SJSA1 (cell line): ENCODE measurements around the gene PI4KB. TPM values are rescaled to one million over a fixed set of nuclear protein-coding genes. Genes with fewer than 3 reads are reported as not detected.

Source experiments
- DNase-seq, 2 experiments: peaks; one replicate each; pipeline ENCODE4 v3.0.0-alpha.2; 2015 to 2020; ENCODE audit warnings: low spot score in 2 of 2, low read depth in 1 of 2
- H3K27ac ChIP-seq: fragments of 250-450 bp; sonication (Bioruptor Pico); 2 replicates; pipeline ENCODE4 v1.5.1; 2020; ENCODE audit warnings: mild to moderate bottlenecking, moderate library complexity
- H3K27me3 ChIP-seq: fragments of 250-450 bp; sonication (Bioruptor Pico); replicated peaks from 2 replicates; pipeline ENCODE4 v1.5.1; 2020; ENCODE audit warnings: mild to moderate bottlenecking, moderate library complexity
- H3K36me3 ChIP-seq: fragments of 250-450 bp; sonication (Bioruptor Pico); 2 replicates; pipeline ENCODE4 v1.5.1; 2020; ENCODE audit warnings: mild to moderate bottlenecking
- H3K4me1 ChIP-seq: fragments of 250-450 bp; sonication (Bioruptor Pico); replicated peaks from 2 replicates; pipeline ENCODE4 v1.6.1; 2021; ENCODE audit warnings: mild to moderate bottlenecking
- H3K4me3 ChIP-seq: fragments of 250-450 bp; sonication (Bioruptor Pico); 2 replicates; pipeline ENCODE4 v1.5.1; 2020; ENCODE audit warnings: mild to moderate bottlenecking
- H3K9me3 ChIP-seq: fragments of 250-450 bp; sonication (Bioruptor Pico); replicated peaks from 2 replicates; pipeline ENCODE4 v1.5.1; 2020; ENCODE audit warnings: mild to moderate bottlenecking
- total RNA-seq: library from RNA; depleted of rRNA; stranded (reverse); fragments of >200 nt; shearing (Covaris generic); gene quantifications from 2 replicates; pipeline ENCODE4 v1.2.3, GENCODE V29; 2014; rRNA removed

PI4KB gene
- 30.5 and 60.4 TPM in 2 replicates for total RNA-seq

- peaks cover 41% of the 10 kb centered on the region for H3K36me3 ChIP-seq
- no peaks in the 10 kb centered on the region for H3K27me3 ChIP-seq
- no peaks in the 10 kb centered on the region for H3K9me3 ChIP-seq
- peak within 1 kb of the TSS; percentile 98 for H3K27ac ChIP-seq
- peaks cover 34% of the 10 kb centered on the region for H3K4me1 ChIP-seq
- peak; percentile 96 to 99 for DNase-seq
- peak within 1 kb of the TSS; percentile 55 for H3K4me3 ChIP-seq
Measured at GRCh38 chr1:151327223-151327902, at the start of gene PI4KB. TSS of gene PI4KB (minus strand) at chr1:151327416. CDS start at chr1:151316481, 10,935 bp downstream.

DNA sequence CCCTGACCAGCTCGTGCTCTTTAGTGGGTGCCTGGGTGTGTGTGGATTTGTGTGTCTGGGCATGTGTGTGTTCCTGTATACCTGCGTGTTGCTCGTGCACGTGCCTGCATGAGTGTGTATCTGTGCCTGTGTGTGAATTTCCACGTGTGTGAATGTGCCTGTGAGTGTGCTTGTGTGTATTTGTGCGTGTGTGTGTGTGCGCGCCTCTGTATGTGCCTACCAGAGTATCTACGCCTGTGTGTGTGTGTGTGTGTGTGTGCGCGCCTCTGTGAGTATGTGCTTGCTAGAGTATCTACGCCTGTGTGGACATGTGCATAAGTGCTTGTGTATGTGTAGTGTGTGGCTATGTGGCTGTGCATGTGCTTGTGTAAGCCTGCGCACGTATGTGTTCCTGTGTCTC lies 46.0 kb upstream of the PI4KB start:
- H3K36me3 ChIP-seq = no peaks in the 10 kb centered on the region
- DNase-seq = no peak
- peaks cover 17% of the 10 kb centered on the region for H3K4me1 ChIP-seq
- no peak overlapping the region for H3K27ac ChIP-seq
- H3K9me3 ChIP-seq = no peaks in the 10 kb centered on the region
- no peak overlapping the region for H3K4me3 ChIP-seq
- H3K27me3 ChIP-seq = no peaks in the 10 kb centered on the region

DNA sequence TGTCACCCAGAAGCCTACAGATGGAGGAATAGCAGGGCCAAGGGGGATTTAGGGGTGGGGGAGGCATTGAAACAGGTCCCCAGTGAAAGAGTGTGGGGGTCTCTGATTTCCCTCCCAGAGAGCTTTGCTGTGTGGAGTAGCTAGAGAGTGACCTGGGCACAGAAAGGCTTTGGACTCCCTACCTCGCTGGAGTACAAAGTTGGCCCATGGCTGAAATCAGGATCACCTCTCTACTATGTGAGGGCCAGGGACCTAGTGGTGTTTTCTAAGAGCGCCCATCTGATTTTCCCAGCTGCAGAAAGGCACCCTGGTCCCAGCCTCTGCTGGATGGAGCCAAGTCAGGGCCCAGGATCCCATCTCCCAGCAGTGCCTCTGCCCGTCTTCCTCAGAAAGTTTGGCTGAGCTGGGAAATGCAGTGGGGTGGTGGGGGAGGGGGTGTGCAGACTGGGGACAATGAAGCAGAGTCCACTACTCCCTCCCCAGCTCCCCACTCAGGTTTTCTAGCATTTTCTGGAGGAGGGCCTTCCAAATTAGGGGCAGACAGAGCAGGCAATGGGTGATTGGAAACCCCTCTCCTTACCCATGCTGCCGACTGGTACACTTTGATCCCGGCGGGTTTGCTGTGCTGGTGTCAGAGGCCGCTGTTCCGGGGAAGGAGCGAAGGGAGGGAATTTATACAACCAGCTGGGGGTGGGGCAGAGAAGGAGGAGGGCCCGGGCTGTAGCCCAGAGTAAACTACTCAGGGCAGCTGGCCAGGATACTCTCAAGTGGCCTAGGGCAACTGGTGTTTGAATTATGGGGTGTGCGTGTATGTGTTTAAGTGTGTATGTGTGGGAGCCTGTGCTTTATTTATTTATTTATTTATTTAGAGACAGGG lies 45.1 kb upstream of the PI4KB start, which contains the start of gene SELENBP1:
TSS of gene SELENBP1 (minus strand) at position 648 of the 877 bp plus-strand sequence. CDS start at position 584, 64 bp downstream.
- peaks cover 17% of the 10 kb centered on the region for H3K4me1 ChIP-seq
- H3K27me3 ChIP-seq = no peaks in the 10 kb centered on the region
- no peaks in the 10 kb centered on the region for H3K9me3 ChIP-seq
- peak; percentile 76 to 79 for DNase-seq
- no peaks in the 10 kb centered on the region for H3K36me3 ChIP-seq
- peak within 1 kb of the TSS; percentile 34 for H3K4me3 ChIP-seq
- no peak within 1 kb of the TSS for H3K27ac ChIP-seq

DNA sequence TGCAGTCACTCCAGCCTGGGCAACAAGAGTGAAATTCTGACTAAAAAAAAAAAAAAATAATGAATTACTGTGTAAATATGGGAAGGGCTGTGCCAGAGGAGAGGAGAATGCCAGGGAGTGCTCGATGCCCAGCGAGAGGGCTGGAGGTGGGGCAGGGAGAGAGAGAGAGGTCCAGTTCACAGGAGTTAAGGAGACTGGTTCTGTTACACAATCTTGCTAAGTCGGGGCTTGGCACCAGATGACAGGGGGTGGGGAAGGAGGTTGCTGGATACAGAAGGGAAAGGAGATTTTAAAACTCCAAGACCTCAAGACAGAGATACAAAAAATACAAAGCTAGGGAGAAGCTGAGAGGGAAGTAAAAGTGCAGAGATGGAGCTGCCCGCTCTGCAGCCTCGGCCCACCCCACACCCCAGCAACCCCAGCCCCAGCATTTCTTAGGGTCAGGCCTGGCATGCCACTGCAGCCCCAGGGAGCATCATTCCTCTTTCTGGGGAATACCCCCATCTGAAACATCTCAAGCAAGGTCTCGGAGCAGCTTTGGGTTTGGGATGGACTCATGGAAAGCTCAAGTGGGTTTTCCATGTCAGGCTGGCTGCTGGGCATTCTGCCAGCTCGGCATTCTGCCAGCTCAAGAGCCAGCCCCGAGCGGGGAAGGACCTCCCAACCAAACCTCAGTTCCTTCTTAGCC lies 44.3 kb upstream of the PI4KB start:
- DNase-seq = peak in 1 of 2 experiments; percentile 54
- no peak overlapping the region for H3K27ac ChIP-seq
- no peaks in the 10 kb centered on the region for H3K9me3 ChIP-seq
- H3K4me3 ChIP-seq = peak overlapping the region; percentile 34
- no peaks in the 10 kb centered on the region for H3K27me3 ChIP-seq
- peaks cover 17% of the 10 kb centered on the region for H3K4me1 ChIP-seq
- H3K36me3 ChIP-seq = peaks cover 3% of the 10 kb centered on the region

DNA sequence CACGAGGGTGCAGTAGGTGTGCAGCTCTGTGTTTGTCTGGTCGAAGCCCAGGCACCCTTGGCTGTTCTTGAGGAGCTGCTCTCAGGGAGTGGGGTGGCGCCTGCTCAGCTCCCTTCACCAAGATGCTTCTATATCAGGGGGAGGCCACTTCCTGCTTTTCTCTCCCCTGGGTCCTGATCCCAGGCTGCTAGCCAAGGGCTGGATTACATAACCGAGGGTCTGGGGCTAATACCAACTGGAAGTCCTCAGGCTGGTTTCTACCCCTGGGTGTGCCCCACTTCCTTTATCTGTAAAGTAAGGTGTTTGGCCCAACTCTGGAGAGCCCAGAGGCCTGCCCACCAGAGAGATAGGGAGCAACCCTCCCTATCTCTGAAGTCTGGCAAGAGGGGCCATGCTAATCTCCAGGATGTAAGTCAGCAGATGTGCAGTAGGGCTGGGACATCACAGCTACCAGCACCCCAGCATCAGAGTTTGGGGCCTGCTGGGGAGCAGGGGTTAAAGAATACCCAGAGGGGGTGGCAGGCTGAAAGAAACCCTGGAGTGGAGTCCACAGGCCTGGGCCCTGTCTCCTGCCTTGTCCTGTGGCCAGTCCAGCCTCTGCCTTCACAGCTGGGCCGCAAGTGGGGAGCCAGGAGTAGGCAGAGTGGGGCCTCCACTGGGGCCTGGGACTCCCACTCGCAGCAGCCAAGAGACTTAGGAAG lies 43.1 kb upstream of the PI4KB start:
- H3K4me1 ChIP-seq = peaks cover 17% of the 10 kb centered on the region
- H3K4me3 ChIP-seq = no peak overlapping the region
- no peaks in the 10 kb centered on the region for H3K9me3 ChIP-seq
- H3K36me3 ChIP-seq = peaks cover 6% of the 10 kb centered on the region
- DNase-seq = no peak
- no peak overlapping the region for H3K27ac ChIP-seq
- no peaks in the 10 kb centered on the region for H3K27me3 ChIP-seq

DNA sequence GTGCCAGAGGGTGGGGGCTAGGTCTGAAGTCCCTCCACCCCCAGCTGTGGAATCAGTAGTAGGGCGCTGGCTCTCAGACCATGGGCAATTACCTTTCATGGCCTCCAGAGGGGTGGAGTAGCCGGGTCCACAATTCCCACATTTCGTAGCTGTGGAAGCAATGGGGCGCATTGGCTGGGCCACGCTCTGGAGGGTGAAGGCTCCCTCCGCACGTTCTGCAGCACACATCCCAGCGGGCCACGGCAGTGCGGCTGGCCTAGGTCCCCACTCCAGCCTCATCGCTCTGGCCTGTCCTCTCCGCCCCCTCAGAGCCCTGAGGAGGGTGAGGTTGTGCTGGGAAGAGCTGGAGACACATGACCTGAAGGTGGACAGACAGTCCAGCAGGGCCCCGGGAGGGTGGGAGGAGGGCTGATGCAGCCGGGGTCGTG lies 42.4 kb upstream of the PI4KB start:
- DNase-seq = no peak
- no peak overlapping the region for H3K4me3 ChIP-seq

DNA sequence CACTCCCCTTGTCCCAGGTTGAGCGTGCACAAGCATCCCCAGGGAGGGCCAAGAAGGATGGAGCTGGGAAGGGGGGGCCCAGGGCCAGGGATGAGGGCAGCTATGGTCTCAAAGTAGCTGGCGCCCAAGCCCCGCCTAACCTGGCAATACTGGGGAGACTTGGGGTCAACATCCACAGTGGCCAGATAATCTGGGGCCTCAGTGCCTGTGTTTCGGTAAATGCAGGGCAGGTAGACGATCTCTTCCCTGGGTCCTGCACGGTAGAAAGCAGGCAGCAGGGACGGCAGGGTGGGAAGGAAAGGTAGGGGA lies 42.0 kb upstream of the PI4KB start:
- Histone ChIP-seq H3K4me3 (no peak overlapping the region), H3K9me3 (no peaks in the 10 kb centered on the region), H3K4me1 (peaks cover 17% of the 10 kb centered on the region), H3K27me3 (no peaks in the 10 kb centered on the region), H3K27ac (no peak overlapping the region), H3K36me3 (peaks cover 15% of the 10 kb centered on the region)
- no peak for DNase-seq

More for the DNA sequence above, 42.4 kb upstream of the PI4KB start:
- H3K4me1 ChIP-seq = peaks cover 17% of the 10 kb centered on the region
- H3K27me3 ChIP-seq = no peaks in the 10 kb centered on the region
- H3K9me3 ChIP-seq = no peaks in the 10 kb centered on the region
- peaks cover 13% of the 10 kb centered on the region for H3K36me3 ChIP-seq
- H3K27ac ChIP-seq = no peak overlapping the region

DNA sequence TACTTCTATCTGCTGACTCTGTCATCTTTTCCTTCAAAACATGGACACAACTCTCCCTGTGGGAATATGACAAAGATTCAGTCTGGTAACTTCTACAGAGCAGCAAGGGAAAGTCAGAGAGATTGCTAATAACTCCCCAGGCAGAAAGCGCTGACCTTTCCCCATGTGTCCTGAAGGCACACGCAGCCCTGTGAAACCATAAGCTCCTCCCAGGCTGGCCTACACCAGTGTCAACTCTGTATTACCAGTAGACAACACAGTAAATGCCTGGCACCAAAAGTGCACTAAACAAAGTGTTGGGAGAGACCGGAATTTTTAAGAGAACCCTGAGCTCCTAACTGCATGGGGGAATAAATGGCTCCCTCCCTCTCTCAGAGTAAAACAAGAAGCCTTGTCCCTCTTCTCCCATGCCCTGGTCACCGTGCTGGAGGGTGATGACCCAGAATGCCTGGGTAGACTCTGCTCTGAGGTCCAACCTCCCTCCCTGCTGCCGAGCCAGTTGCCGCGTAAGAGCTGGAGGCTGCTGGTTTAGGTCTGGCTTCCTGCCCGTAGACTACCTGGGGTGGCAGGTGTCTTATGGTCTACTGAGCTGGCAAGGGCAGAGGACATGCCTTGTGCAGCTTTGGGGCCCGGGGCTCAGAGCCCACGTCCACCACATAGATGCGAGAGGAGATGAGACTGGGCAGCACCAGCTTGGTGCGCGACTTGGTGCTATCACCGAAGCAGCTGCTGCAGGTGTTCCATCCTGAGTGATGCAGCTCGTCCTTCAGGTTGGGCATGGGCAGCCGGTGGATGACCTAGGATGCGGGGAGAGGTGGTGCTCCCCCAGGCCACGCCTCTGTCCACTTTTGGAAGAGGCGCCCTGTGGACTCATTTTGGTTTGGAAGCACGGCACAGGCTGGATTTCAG lies 41.4 kb upstream of the PI4KB start:
- H3K36me3 ChIP-seq = peaks cover 21% of the 10 kb centered on the region
- H3K4me3 ChIP-seq = no peak overlapping the region
- DNase-seq = no peak
- peaks cover 17% of the 10 kb centered on the region for H3K4me1 ChIP-seq
- no peak overlapping the region for H3K27ac ChIP-seq
- no peaks in the 10 kb centered on the region for H3K27me3 ChIP-seq
- H3K9me3 ChIP-seq = no peaks in the 10 kb centered on the region

DNA sequence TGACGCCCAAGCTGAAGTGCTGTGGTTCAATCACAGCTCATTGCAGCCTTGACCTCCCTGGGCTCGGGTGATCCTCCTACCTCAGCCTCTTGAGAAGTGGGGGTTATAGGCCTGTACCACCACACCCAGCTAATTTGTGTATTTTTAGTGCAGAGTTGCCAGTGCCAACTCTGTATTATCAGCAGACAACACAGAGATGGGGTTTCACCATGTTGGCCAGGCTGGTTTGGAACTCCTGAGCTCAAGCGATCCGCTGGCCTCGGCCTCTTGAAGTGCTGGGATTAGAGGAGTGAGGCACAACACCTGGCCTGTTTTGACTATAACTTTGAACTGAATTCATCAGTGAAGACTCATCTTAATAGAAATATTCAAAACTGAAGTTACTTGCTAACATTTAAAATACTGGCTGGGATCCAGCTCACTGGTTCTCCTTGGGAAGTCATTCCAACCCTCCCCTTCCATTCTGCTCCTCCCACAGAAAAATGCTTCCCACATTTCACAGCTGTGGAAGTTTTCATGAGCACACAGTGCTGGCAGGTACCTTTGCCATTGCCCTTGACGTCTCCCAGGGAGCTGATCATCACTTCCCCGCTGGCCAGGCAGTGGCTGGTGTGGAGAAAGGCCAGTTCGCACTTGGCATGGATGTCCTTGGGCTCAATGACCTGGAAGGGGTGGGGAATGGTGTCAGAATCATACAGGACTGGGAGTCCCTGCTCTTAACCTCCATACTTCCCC lies 40.6 kb upstream of the PI4KB start:
- Histone ChIP-seq H3K9me3 (peaks cover under 1% of the 10 kb centered on the region; the same call in 1 of the 2 replicates), H3K4me1 (peaks cover 15% of the 10 kb centered on the region), H3K27ac (no peak overlapping the region), H3K36me3 (peaks cover 23% of the 10 kb centered on the region), H3K27me3 (no peaks in the 10 kb centered on the region), H3K4me3 (no peak overlapping the region)
- DNase-seq = no peak

DNA sequence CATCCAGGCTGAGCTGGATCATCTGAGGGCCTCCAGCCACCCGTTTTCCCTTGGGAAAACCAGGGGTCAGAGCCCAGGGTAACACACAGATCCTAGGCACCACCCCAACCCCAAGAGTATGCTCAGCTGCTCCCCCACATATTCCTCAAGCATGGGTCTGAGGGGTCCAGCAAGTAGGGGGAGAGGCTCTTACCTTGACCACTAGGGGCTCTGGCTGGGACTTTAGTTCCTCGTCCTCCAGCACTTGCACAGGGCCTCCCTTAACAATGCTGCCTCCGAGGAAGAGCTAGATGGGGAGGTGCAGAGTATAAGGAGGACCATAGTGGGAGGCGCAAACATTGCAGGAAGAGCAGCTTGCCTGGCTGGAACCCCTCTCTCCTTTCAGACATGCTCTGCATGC lies 37.8 kb upstream of the PI4KB start:
- Histone ChIP-seq H3K4me3 (no peak overlapping the region), H3K9me3 (peaks cover 9% of the 10 kb centered on the region; the same call in 1 of the 2 replicates), H3K27ac (no peak overlapping the region), H3K27me3 (no peaks in the 10 kb centered on the region), H3K36me3 (peaks cover 23% of the 10 kb centered on the region), H3K4me1 (no peaks in the 10 kb centered on the region)
- no peak for DNase-seq

DNA sequence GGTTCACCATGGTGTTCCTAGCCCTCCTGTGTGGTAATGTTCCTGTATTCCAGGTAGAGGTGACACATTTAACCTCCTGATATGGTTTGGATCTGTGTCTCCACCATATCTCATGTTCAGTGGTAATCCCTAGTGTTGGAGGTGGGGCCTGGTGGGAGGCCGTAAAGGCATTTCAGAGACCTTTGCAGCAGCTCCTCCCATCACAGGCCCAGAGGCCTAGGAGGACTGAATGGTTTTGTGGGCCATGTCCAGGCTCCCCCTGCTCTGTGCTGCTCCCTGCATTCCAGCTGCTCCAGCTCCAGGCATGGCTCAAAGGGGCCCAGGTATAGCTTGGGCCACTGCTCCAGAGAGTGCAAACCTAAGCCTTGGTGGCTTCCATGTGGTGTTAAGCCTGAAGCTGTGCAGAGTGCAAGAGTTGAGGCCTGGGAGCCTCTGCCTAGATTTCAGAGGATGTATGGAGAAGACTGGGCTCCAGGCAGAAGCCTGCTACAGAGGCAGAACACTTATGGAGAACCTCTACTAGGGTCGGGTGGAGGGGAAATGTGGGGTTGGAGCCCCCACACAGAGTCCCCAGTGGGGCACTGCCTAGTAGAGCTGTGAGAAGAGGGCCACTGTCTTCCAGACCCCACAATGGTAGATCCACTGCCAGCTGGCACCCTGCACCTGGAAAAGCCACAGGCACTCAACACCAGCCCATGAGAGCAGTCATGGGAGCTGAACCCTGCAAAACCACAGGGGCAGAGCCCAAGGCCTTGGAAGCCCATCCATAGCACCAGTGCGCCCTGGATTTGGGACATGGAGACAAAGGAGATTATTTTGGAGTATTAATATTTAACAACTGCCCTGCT lies 35.3 kb upstream of the PI4KB start:
- Histone ChIP-seq H3K27me3 (no peaks in the 10 kb centered on the region), H3K4me3 (no peak overlapping the region), H3K36me3 (peaks cover 23% of the 10 kb centered on the region), H3K9me3 (peaks cover 9% of the 10 kb centered on the region; the same call in 1 of the 2 replicates), H3K4me1 (no peaks in the 10 kb centered on the region), H3K27ac (no peak overlapping the region)
- DNase-seq = no peak
